Kidney (tissue), 14 donors: ENCODE measurements around the gene CITED4. TPM values are rescaled to one million over a fixed set of nuclear protein-coding genes. Genes with fewer than 3 reads are reported as not detected.

Source experiments
- DNase-seq, 5 donors: peaks; one replicate each; pipeline ENCODE4 v3.0.0-alpha.2; 2013 to 2020
- FAIRE-seq: peaks from 2 replicates; lab custom pipeline; 2012; peaks lifted over from hg19 to GRCh38; lab: Jason Lieb, UNC
- H3K27ac ChIP-seq, 2 donors: one replicate each; pipeline ENCODE4 v1.7.0; 2013; ENCODE audit warnings: low read depth in 2 of 2, low read length in 2 of 2, inconsistent platforms in 1 of 2
- H3K27me3 ChIP-seq: one replicate; pipeline ENCODE4 v1.7.1; 2013; ENCODE audit warnings: low read length, inconsistent platforms; ENCODE audit not compliant: control insufficient read depth, insufficient read depth
- H3K36me3 ChIP-seq, 3 donors: one replicate each; pipeline versions ENCODE4 v1.7.0 to v1.7.1; 2013; ENCODE audit warnings: low read length in 3 of 3, control low read depth in 1 of 3, inconsistent platforms in 1 of 3; ENCODE audit not compliant: insufficient read depth in 3 of 3, control insufficient read depth in 2 of 3
- H3K4me1 ChIP-seq, 3 donors: one replicate each; pipeline versions ENCODE4 v1.7.0 to v1.7.1; 2013; ENCODE audit warnings: low read length in 3 of 3, inconsistent platforms in 1 of 3, low read depth in 1 of 3; ENCODE audit not compliant: control insufficient read depth in 2 of 3, insufficient read depth in 2 of 3
- H3K4me3 ChIP-seq, 3 donors: one replicate each; pipeline versions ENCODE4 v1.7.0 to v1.8.1; 2013; ENCODE audit warnings: low read length in 3 of 3, control low read depth in 1 of 3, inconsistent platforms in 1 of 3
- H3K9ac ChIP-seq, 3 donors: one replicate each; pipeline versions ENCODE4 v1.7.0 to v1.7.1; 2013; ENCODE audit warnings: low read length in 3 of 3, control low read depth in 1 of 3, inconsistent platforms in 1 of 3
- H3K9me3 ChIP-seq, 3 donors: one replicate each; pipeline versions ENCODE4 v1.7.0 to v1.7.1; 2013; ENCODE audit warnings: low read length in 3 of 3, control low read depth in 1 of 3, inconsistent platforms in 1 of 3; ENCODE audit not compliant: control insufficient read depth in 2 of 3, insufficient read depth in 1 of 3
- intact Hi-C: fragments of 100-400 bp; cut with DNase I; formaldehyde crosslinking; loops from one replicate; pipeline ENCODE4 v1.11.1; 2022
- polyA plus RNA-seq: library from polyadenylated mRNA; stranded (reverse); fragments of 350-450 nt; fragmentation: Illumina TruSeq; extraction: RNeasy Lipid Tissue Mini Kit (QIAGEN cat#74804); gene quantifications from one replicate; pipeline ENCODE4 v1.2.3, GENCODE V29; 2014; ENCODE audit warnings: low read depth, low replicate concordance; ENCODE audit not compliant: insufficient read depth
- total RNA-seq: library from RNA; stranded (reverse); fragmentation: NEBNext Ultra II Directional; extraction: Animal tissue kit (Norgen Biotek cat#: 25700); gene quantifications from one replicate; pipeline ENCODE4 v1.2.1, GENCODE V29; 2021
- TF ChIP-seq, protein P1 (sequence below): IDR thresholded peaks from 3 replicates; pipeline ENCODE4 v1.5.1; 2012; ENCODE audit warnings: mild to moderate bottlenecking, moderate library complexity, borderline replicate concordance; ENCODE audit not compliant: insufficient read depth; ENCODE audit errors: extremely low read depth
- donor health status: control.
- donor health status: control.
- donor health status: control.
- donor health status: control.
- donor health status: control.
- donor health status: DM: yes; HTN: yes; CAD: no.
- donor health status: Normal renal cell carcinoma (clear cell type).

Gene CITED4
- total and polyA plus RNA-seq, 2 donors from 2014 or later = 21.7 to 78.6 TPM

DNA sequence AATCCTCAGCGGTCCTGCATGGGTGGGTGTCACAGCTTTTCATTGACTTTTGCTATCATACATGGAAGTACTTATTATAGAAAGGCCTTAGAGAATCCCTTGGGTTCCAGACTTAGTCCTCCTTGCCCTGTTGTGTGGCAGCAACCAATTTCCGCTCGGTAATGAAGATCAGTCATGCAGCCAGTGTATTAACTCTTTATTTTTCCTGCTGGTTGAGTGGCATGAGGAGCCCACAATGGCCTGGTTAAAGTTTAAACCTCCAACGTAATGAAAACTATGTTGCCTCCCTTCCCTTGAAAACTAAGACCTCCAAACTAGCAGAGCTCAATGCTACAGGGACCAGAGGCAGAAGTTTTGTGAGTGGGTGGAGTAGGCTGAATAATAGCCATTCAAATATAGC lies 20.0 kb downstream of the CITED4 start:
- FAIRE-seq (no peak), DNase-seq (peak in 4 of 5 donors; percentile 51 to 84 (median 70))
- intact Hi-C loops = loop anchor here (10.0 kb wide), 1 partner anchor 113 kb away; no protein-coding TSS in a partner anchor
- TF ChIP-seq, protein P1, sequence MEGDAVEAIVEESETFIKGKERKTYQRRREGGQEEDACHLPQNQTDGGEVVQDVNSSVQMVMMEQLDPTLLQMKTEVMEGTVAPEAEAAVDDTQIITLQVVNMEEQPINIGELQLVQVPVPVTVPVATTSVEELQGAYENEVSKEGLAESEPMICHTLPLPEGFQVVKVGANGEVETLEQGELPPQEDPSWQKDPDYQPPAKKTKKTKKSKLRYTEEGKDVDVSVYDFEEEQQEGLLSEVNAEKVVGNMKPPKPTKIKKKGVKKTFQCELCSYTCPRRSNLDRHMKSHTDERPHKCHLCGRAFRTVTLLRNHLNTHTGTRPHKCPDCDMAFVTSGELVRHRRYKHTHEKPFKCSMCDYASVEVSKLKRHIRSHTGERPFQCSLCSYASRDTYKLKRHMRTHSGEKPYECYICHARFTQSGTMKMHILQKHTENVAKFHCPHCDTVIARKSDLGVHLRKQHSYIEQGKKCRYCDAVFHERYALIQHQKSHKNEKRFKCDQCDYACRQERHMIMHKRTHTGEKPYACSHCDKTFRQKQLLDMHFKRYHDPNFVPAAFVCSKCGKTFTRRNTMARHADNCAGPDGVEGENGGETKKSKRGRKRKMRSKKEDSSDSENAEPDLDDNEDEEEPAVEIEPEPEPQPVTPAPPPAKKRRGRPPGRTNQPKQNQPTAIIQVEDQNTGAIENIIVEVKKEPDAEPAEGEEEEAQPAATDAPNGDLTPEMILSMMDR = no peak
- Histone ChIP-seq H3K9ac (no peak overlapping the region), H3K27me3 (no peaks in the 10 kb centered on the region), H3K4me3 (no peak overlapping the region), H3K4me1 (peaks cover 0 to 7% (median 3%) of the 10 kb centered on the region in 3 donors), H3K27ac (no peak overlapping the region), H3K9me3 (peaks cover 0 to 1% (median 0%) of the 10 kb centered on the region in 3 donors), H3K36me3 (no peaks in the 10 kb centered on the region)

DNA sequence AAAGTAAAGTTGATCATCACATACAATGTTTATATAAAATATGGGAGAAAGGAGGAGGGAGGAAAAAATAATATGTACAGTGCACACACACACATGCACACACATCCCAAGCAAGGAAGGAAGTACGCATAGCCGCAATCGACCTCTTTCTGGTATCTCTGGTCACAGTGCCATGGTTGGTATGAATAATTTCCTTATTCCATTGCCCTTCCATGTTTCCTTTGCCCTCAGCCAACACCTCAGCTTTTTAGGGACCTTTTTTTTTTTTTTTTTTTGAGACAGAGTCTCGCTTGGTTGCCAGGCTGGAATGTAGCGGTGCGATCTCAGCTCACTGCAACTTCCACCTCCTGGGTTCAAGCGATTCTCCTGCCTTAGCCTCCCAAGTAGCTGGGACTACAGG lies 20.6 kb downstream of the CITED4 start:
- TF ChIP-seq, protein P1 = no peak
- intact Hi-C loops = loop anchor here (10.0 kb wide), 1 partner anchor 113 kb away; no protein-coding TSS in a partner anchor
- peaks cover 0 to 1% (median 0%) of the 10 kb centered on the region in 3 donors for H3K9me3 ChIP-seq
- H3K27ac ChIP-seq = no peak overlapping the region
- no peaks in the 10 kb centered on the region for H3K27me3 ChIP-seq
- DNase-seq (peak in 1 of 5 donors; percentile 40), FAIRE-seq (no peak)
- H3K4me3 ChIP-seq = no peak overlapping the region
- no peak overlapping the region for H3K9ac ChIP-seq
- H3K4me1 ChIP-seq = peaks cover 0 to 7% (median 3%) of the 10 kb centered on the region in 3 donors
- H3K36me3 ChIP-seq = no peaks in the 10 kb centered on the region

DNA sequence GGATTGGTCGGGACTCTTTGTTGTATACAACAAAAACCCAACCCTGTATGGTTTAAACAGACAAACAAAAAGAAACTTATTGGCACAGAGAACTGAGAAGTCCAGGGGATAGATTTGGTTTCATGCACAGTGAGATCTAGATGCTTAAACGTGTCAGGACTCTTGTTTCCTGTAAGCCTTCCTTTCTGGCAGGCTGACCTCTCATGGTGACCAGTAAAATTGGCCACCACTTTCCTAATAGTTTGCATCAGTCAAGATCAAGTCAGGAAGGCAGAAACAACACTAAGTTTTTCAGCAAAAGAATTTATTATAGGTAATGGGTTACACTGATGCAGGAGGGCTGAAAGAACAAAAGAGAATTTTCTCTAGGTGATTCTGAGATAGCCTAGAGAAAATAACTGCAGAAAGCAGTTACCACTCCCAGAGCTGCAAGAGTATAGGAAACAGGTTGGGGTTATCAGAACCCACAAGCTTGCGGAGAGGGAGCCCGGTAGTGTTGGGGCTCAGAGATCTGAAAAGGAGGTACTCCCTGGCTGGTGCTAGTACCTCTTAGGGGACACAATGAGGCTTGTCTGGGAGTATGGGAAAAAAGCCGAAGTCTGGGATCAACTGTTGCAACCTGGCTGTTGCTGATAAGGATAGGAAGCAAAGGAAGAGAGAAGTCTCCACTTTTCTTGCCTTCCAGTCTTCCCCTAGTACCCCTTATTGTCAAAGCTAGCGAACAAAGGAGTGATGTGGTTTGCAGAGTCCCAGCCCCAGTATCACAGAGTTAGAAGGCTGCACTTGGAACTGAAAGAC lies 21.4 kb downstream of the CITED4 start:
- Histone ChIP-seq H3K9me3 (peaks cover 0 to 1% (median 0%) of the 10 kb centered on the region in 3 donors), H3K4me1 (peaks cover 0 to 7% (median 3%) of the 10 kb centered on the region in 3 donors), H3K9ac (no peak overlapping the region), H3K36me3 (no peaks in the 10 kb centered on the region), H3K27ac (no peak overlapping the region), H3K27me3 (no peaks in the 10 kb centered on the region), H3K4me3 (no peak overlapping the region)
- TF ChIP-seq, protein P1 = no peak
- intact Hi-C loops = loop anchor here (10.0 kb wide), 1 partner anchor 114 kb away; no protein-coding TSS in a partner anchor
- FAIRE-seq = no peak
- no peak for DNase-seq
